H9 (cell line): ENCODE results near the gene PIEZO2. TPM values are rescaled to one million over a fixed set of nuclear protein-coding genes. Genes with fewer than 3 reads are reported as not detected.

ENCODE experiments used
- DNase-seq: peaks from one replicate; pipeline ENCODE4 v3.0.0-alpha.2; 2017
- H2AFZ ChIP-seq: one replicate; pipeline ENCODE4 v1.6.1; 2013; ENCODE audit warnings: mild to moderate bottlenecking, low read length, control low read depth, moderate library complexity
- H2AK5ac ChIP-seq: 2 replicates; pipeline ENCODE4 v1.6.1; 2013; ENCODE audit warnings: low read length, control low read depth, mixed read lengths; ENCODE audit not compliant: insufficient read length
- H2BK120ac ChIP-seq: one replicate; pipeline ENCODE4 v1.6.1; 2013; ENCODE audit warnings: low read depth, mild to moderate bottlenecking, low read length, control low read depth, inconsistent platforms; ENCODE audit not compliant: poor library complexity, severe bottlenecking
- H2BK12ac ChIP-seq: 2 replicates; pipeline ENCODE4 v1.6.1; 2013; ENCODE audit warnings: low read length, control low read depth, mixed read lengths, low read depth; ENCODE audit not compliant: insufficient read length
- H2BK15ac ChIP-seq: 2 replicates; pipeline ENCODE4 v1.6.1; 2013; ENCODE audit warnings: low read depth, low read length, control low read depth
- H2BK20ac ChIP-seq: one replicate; pipeline ENCODE4 v1.6.1; 2013; ENCODE audit warnings: low read depth, mild to moderate bottlenecking, low read length, control low read depth, inconsistent platforms; ENCODE audit not compliant: poor library complexity, severe bottlenecking
- H2BK5ac ChIP-seq: 2 replicates; pipeline ENCODE4 v1.6.1; 2013; ENCODE audit warnings: low read length, control low read depth, mixed read lengths; ENCODE audit not compliant: insufficient read length
- H3K14ac ChIP-seq: 2 replicates; pipeline ENCODE4 v1.6.1; 2013; ENCODE audit warnings: low read length, control low read depth; ENCODE audit not compliant: insufficient read depth
- H3K18ac ChIP-seq: 2 replicates; pipeline ENCODE4 v1.6.1; 2013; ENCODE audit warnings: low read depth, mild to moderate bottlenecking, mixed read lengths, low read length, control low read depth; ENCODE audit not compliant: insufficient read length
- H3K23ac ChIP-seq: 2 replicates; pipeline ENCODE4 v1.6.1; 2013; ENCODE audit warnings: low read length, control low read depth, mixed read lengths, low read depth; ENCODE audit not compliant: insufficient read length
- H3K23me2 ChIP-seq: 2 replicates; pipeline ENCODE4 v1.6.1; 2013; ENCODE audit warnings: low read depth, mild to moderate bottlenecking, mixed read lengths, low read length, control low read depth; ENCODE audit not compliant: insufficient read length, poor library complexity, severe bottlenecking
- H3K27ac ChIP-seq: 2 replicates; pipeline ENCODE4 v1.5.1; 2013; ENCODE audit warnings: low read length, control low read depth, mixed read lengths, low read depth; ENCODE audit not compliant: insufficient read length
- H3K27me3 ChIP-seq: 2 replicates; pipeline ENCODE4 v1.6.1; 2013; ENCODE audit warnings: low read length, control low read depth, inconsistent platforms; ENCODE audit not compliant: insufficient read depth
- H3K4ac ChIP-seq: 2 replicates; pipeline ENCODE4 v1.6.1; 2013; ENCODE audit warnings: low read depth, mild to moderate bottlenecking, control low read depth, inconsistent platforms, low read length, moderate library complexity
- H3K4me1 ChIP-seq: 2 replicates; pipeline ENCODE4 v1.6.1; 2013; ENCODE audit warnings: low read length, control low read depth, inconsistent platforms; ENCODE audit not compliant: insufficient read depth
- H3K4me2 ChIP-seq: 2 replicates; pipeline ENCODE4 v1.6.1; 2013; ENCODE audit warnings: low read length, control low read depth, mixed read lengths; ENCODE audit not compliant: insufficient read length, insufficient read depth
- H3K56ac ChIP-seq: 2 replicates; pipeline ENCODE4 v1.6.1; 2013; ENCODE audit warnings: low read depth, mild to moderate bottlenecking, mixed read lengths, low read length, control low read depth; ENCODE audit not compliant: insufficient read length
- H3K79me1 ChIP-seq: 2 replicates; pipeline ENCODE4 v1.6.1; 2013; ENCODE audit warnings: low read depth, mild to moderate bottlenecking, moderate library complexity, low read length, control low read depth, inconsistent platforms; ENCODE audit not compliant: insufficient read depth, poor library complexity, severe bottlenecking
- H3K79me2 ChIP-seq: 2 replicates; pipeline ENCODE4 v1.6.1; 2013; ENCODE audit warnings: low read length, control low read depth, inconsistent platforms; ENCODE audit not compliant: insufficient read depth
- H3K9ac ChIP-seq: 2 replicates; pipeline ENCODE4 v1.6.1; 2013; ENCODE audit warnings: low read length, control low read depth, mixed read lengths; ENCODE audit not compliant: insufficient read length; ENCODE audit errors: extremely low read depth
- H3K9me3 ChIP-seq: one replicate; pipeline ENCODE4 v1.6.1; 2013; ENCODE audit warnings: low read depth, low read length, inconsistent platforms; ENCODE audit not compliant: control insufficient read depth
- H3T11ph ChIP-seq: one replicate; pipeline ENCODE4 v1.6.1; 2013; ENCODE audit warnings: mild to moderate bottlenecking, low read length, control low read depth, inconsistent platforms
- H4K20me1 ChIP-seq: one replicate; pipeline ENCODE4 v1.6.1; 2013; ENCODE audit not compliant: control insufficient read depth, insufficient read length, insufficient read depth
- H4K5ac ChIP-seq: 2 replicates; pipeline ENCODE4 v1.6.1; 2013; ENCODE audit warnings: low read depth, mild to moderate bottlenecking, mixed read lengths, low read length, control low read depth; ENCODE audit not compliant: insufficient read length
- H4K8ac ChIP-seq: replicated peaks from 2 replicates; pipeline ENCODE4 v1.6.1; 2013; ENCODE audit warnings: low read length, control low read depth, mixed read lengths, low read depth; ENCODE audit not compliant: insufficient read length
- H4K91ac ChIP-seq: 2 replicates; pipeline ENCODE4 v1.6.1; 2013; ENCODE audit warnings: low read depth, mild to moderate bottlenecking, moderate library complexity, mixed read lengths, low read length, control low read depth; ENCODE audit not compliant: insufficient read length
- H3K27ac Mint-ChIP-seq, 3 experiments: 2 replicates in 2 of 3; 3 replicates in 1 of 3; pipeline ENCODE4 v1.8.0; 2020 to 2021; ENCODE audit warnings: mixed read lengths in 3 of 3, mild to moderate bottlenecking in 1 of 3, moderate library complexity in 1 of 3
- H3K27me3 Mint-ChIP-seq: 2 replicates; pipeline ENCODE4 v1.8.0; 2021; ENCODE audit warnings: low read depth, mild to moderate bottlenecking, moderate library complexity, mixed read lengths
- H3K36me3 Mint-ChIP-seq, 3 experiments: 2 replicates in 2 of 3; 3 replicates in 1 of 3; pipeline ENCODE4 v1.8.0; 2020 to 2021; ENCODE audit warnings: low read depth in 3 of 3, mixed read lengths in 3 of 3; ENCODE audit not compliant: insufficient read depth in 1 of 3
- H3K4me1 Mint-ChIP-seq, 2 experiments: 2 replicates each; pipeline ENCODE4 v1.8.0; 2020; ENCODE audit warnings: mixed read lengths in 2 of 2
- H3K4me3 Mint-ChIP-seq, 2 experiments: 2 replicates in 1 of 2; 3 replicates in 1 of 2; pipeline ENCODE4 v1.8.0; 2020 to 2021; ENCODE audit warnings: mild to moderate bottlenecking in 2 of 2, mixed read lengths in 2 of 2, moderate library complexity in 1 of 2
- H3K9me3 Mint-ChIP-seq, 2 experiments: 2 replicates in 1 of 2; 3 replicates in 1 of 2; pipeline ENCODE4 v1.8.0; 2020; ENCODE audit warnings: mild to moderate bottlenecking in 2 of 2, mixed read lengths in 2 of 2, moderate library complexity in 1 of 2
- WGBS: extraction: QIAGEN DNeasy Blood & Tissue Kit; methylation state at CpG from one replicate; pipeline ENCODE4 v1.1.7; 2013; ENCODE audit warnings: missing lambda C conversion rate, low lambda C conversion rate, mixed read lengths; ENCODE audit not compliant: insufficient read length; ENCODE audit errors: extremely low coverage; 5-methylcytosine and 5-hydroxymethylcytosine counted together
- total RNA-seq: library from RNA; stranded (reverse); gene quantifications from 2 replicates; pipeline ENCODE4 v1.2.1, GENCODE V29; 2021
- TF ChIP-seq, protein P1 (sequence below): fragments of 200-600 bp; sonication (generic); conservative IDR thresholded peaks from 3 replicates; pipeline ENCODE4 v1.8.0; 2021; ENCODE audit warnings: antibody characterized with exemption, mild to moderate bottlenecking

PIEZO2 gene
- total RNA-seq, 1 experiment from 2014 or later: 3.9 TPM

GRCh38 chr18:10872304-10872703, 277.1 kb downstream of the PIEZO2 start:
- no peaks in the 10 kb centered on the region for H3K36me3 Mint-ChIP-seq

More at GRCh38 chr18:10872304-10872703, 277.1 kb downstream of the PIEZO2 start:
- Mint-ChIP-seq H3K27ac (no peak overlapping the region), H3K9me3 (no peaks in the 10 kb centered on the region), H3K27me3 (no peaks in the 10 kb centered on the region), H3K4me3 (no peak overlapping the region), H3K4me1 (peaks cover 0 to 7% of the 10 kb centered on the region in 2 experiments; a peak in 3 of 4 replicates)
- H4K20me1 ChIP-seq: no peaks in the 10 kb centered on the region
- WGBS: no CpG with 5 or more reads among the region's 5 CpGs
- no peak overlapping the region for H2BK20ac ChIP-seq
- H3K56ac ChIP-seq: no peak overlapping the region
- H3K79me2 ChIP-seq: no peaks in the 10 kb centered on the region
- no peak overlapping the region for H3K9ac ChIP-seq
- no peak overlapping the region for H3K4me2 ChIP-seq
- H3K4ac ChIP-seq: no peak overlapping the region
- no peak for DNase-seq
- no peaks in the 10 kb centered on the region for H3K27me3 ChIP-seq
- no peak overlapping the region for H2BK15ac ChIP-seq
- no peaks in the 10 kb centered on the region for H3K4me1 ChIP-seq
- no peaks in the 10 kb centered on the region for H3K23me2 ChIP-seq
- H4K5ac ChIP-seq: no peak overlapping the region
- no peak overlapping the region for H2BK12ac ChIP-seq
- no peak overlapping the region for H2BK5ac ChIP-seq
- H2AFZ ChIP-seq: no peak overlapping the region
- H3K79me1 ChIP-seq: no peaks in the 10 kb centered on the region
- H3K14ac ChIP-seq: no peak overlapping the region
- H2BK120ac ChIP-seq: no peak overlapping the region
- H3K23ac ChIP-seq: no peak overlapping the region
- no peak overlapping the region for H4K8ac ChIP-seq
- TF ChIP-seq, protein P1, sequence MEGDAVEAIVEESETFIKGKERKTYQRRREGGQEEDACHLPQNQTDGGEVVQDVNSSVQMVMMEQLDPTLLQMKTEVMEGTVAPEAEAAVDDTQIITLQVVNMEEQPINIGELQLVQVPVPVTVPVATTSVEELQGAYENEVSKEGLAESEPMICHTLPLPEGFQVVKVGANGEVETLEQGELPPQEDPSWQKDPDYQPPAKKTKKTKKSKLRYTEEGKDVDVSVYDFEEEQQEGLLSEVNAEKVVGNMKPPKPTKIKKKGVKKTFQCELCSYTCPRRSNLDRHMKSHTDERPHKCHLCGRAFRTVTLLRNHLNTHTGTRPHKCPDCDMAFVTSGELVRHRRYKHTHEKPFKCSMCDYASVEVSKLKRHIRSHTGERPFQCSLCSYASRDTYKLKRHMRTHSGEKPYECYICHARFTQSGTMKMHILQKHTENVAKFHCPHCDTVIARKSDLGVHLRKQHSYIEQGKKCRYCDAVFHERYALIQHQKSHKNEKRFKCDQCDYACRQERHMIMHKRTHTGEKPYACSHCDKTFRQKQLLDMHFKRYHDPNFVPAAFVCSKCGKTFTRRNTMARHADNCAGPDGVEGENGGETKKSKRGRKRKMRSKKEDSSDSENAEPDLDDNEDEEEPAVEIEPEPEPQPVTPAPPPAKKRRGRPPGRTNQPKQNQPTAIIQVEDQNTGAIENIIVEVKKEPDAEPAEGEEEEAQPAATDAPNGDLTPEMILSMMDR: no peak
- no peaks in the 10 kb centered on the region for H3K9me3 ChIP-seq
- H2AK5ac ChIP-seq: no peak overlapping the region
- H3T11ph ChIP-seq: no peak overlapping the region
- no peak overlapping the region for H4K91ac ChIP-seq
- no peak overlapping the region for H3K18ac ChIP-seq
- no peak overlapping the region for H3K27ac ChIP-seq
